ENCODE measurements around the gene SLC4A1.

SLC4A1 gene

GRCh38 chr17:44267818-44268490, at the start of gene SLC4A1:
TSS of gene SLC4A1 (minus strand) at chr17:44268135. CDS start at chr17:44262866, 5,269 bp downstream.
- DNase-seq (ENCODE audit: low read depth, low spot score) = no peak

- DNase-seq (ENCODE audit: low read depth, low spot score) = no peak
Measured at GRCh38 chr17:44317545-44317944, 49.6 kb upstream of the SLC4A1 start.

GRCh38 chr17:44315760-44316731, 48.1 kb upstream of the SLC4A1 start:
- no peak for DNase-seq (ENCODE audit: low read depth, low spot score)

- DNase-seq (ENCODE audit: low read depth, low spot score) = no peak
Measured at GRCh38 chr17:44314869-44315661, 47.1 kb upstream of the SLC4A1 start.

- DNase-seq (ENCODE audit: low read depth, low spot score) = no peak
Measured at GRCh38 chr17:44314524-44314868, 46.6 kb upstream of the SLC4A1 start.

GRCh38 chr17:44314031-44314430, 46.1 kb upstream of the SLC4A1 start:
- DNase-seq (ENCODE audit: low read depth, low spot score) = no peak

GRCh38 chr17:44312396-44313104, 44.6 kb upstream of the SLC4A1 start:
- DNase-seq (ENCODE audit: low read depth, low spot score) = no peak

- DNase-seq (ENCODE audit: low read depth, low spot score) = no peak
Measured at GRCh38 chr17:44311562-44312181, 43.7 kb upstream of the SLC4A1 start.

GRCh38 chr17:44310609-44311376, 42.9 kb upstream of the SLC4A1 start:
- no peak for DNase-seq (ENCODE audit: low read depth, low spot score)

GRCh38 chr17:44310188-44310587, 42.3 kb upstream of the SLC4A1 start:
- no peak for DNase-seq (ENCODE audit: low read depth, low spot score)

GRCh38 chr17:44309472-44309871, 41.5 kb upstream of the SLC4A1 start:
- no peak for DNase-seq (ENCODE audit: low read depth, low spot score)

- DNase-seq (ENCODE audit: low read depth, low spot score) = no peak
Measured at GRCh38 chr17:44308865-44309264, 40.9 kb upstream of the SLC4A1 start.

GRCh38 chr17:44308320-44308818, 40.4 kb upstream of the SLC4A1 start, which contains the start of gene RUNDC3A:
TSS of gene RUNDC3A (plus strand) at chr17:44308601. CDS start at chr17:44308833, 232 bp downstream.
- DNase-seq (ENCODE audit: low read depth, low spot score) = peak; percentile 67

GRCh38 chr17:44307387-44308186, 39.7 kb upstream of the SLC4A1 start:
- no peak for DNase-seq (ENCODE audit: low read depth, low spot score)

- DNase-seq (ENCODE audit: low read depth, low spot score) = no peak
Measured at GRCh38 chr17:44304651-44305050, 36.7 kb upstream of the SLC4A1 start.

- DNase-seq (ENCODE audit: low read depth, low spot score) = no peak
Measured at GRCh38 chr17:44297975-44298374, 30.0 kb upstream of the SLC4A1 start.

- no peak for DNase-seq (ENCODE audit: low read depth, low spot score)
Measured at GRCh38 chr17:44293509-44294226, 25.7 kb upstream of the SLC4A1 start.

- DNase-seq (ENCODE audit: low read depth, low spot score) = no peak
Measured at GRCh38 chr17:44287651-44288050, 19.7 kb upstream of the SLC4A1 start.

All from activated CD4-positive, CD25-positive, alpha-beta regulatory T cell treated with anti-CD3 and anti-CD28 coated beads, Interleukin-2, amount 50 U/mL, for 16 hours (primary cell).